Measurements from ENCODE around the gene ABHD17B.
"Not testable (repeated sequence)": the region's sequence is repeated elsewhere in the genome, so short reads cannot be mapped to it uniquely, and the experiment has no call there.

The ABHD17B gene

GRCh38 chr9:71911908-71912335 lies 929 bp upstream of the ABHD17B start:
- DNase-seq: no peak

DNA sequence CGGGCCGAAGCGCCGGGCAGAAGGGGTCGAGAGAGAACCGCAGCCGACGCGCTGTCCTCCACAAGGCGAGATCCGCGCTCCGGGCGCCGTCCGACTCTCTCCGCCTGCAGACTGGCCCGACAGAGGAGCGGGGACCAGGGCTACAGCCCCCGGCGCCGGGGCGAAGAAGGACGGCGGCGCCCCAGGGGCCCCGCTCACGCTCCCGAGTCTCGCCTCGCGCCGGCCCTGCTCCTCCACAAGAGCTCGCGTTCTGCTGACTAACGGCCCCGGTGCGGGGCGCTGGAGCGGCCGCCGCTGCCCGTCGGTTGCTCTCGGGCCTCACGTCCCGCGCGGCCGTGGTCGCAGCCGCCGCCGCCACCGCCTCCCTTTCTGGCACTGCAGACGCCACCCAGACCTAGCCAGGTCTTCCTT lies 338 bp downstream of the ABHD17B start:
- DNase-seq: no peak

DNA sequence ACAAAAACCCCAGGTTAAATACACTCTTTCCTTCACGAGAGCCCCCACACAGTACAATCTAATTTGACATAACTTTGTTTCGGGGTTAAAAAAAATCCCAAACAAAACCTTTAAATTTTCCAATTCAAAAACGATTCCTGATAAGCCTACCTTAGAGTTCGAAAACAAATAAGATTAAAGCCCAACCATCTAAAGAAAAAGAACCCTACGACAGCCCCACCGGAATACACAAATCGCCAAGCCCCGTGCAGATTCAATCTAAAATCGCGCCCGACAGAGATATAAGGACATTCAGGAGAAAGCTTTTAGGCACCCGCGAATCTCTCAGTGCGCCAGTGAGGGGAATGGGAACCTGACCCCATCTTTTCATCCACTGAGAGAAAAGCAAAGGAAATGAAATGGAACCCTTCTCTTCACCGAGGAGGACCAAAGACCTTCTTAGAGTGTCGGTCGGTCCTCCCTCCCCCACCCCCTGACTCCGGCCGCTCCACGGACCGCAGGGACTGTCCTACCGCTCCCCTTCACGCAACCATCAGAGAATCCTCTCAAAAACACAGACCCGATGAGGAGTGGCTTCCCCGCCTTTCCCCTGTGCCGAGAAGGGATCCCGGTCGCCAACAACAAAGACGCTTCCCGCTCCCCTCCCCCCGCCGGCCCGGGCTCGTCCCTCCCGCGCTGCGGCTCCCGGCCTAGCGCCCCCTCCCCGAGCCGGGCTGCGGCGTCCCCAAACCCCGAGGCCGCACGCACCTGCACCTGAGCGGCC lies 925 bp downstream of the ABHD17B start:
- DNase-seq: peak; percentile 31

DNA sequence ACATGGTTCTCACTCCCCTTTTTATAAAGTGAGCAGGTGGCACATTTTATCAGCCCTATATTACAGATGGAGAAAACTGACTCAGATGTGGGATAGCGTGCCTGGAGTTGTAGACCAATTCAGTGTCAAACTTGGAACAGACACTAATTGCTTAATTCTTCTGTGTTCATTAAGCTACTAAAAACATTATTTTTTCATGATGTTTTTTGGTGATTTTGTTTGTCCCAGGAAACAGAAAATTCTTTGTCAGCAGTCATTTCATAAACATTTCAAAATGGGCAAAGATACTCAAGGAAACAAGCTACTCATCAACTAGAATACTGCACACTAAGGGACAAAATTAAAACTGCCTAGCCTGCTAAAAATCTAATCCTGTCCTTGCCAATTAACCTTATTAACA lies 2.2 kb downstream of the ABHD17B start:
- no peak for DNase-seq

GRCh38 chr9:71904076-71904475 lies 6.9 kb downstream of the ABHD17B start:
- no peak for DNase-seq

- no peak for DNase-seq
Observed at GRCh38 chr9:71901695-71902597, 9.0 kb downstream of the ABHD17B start.

GRCh38 chr9:71898756-71899155 lies 12.2 kb downstream of the ABHD17B start:
- not testable (repeated sequence) for DNase-seq

DNA sequence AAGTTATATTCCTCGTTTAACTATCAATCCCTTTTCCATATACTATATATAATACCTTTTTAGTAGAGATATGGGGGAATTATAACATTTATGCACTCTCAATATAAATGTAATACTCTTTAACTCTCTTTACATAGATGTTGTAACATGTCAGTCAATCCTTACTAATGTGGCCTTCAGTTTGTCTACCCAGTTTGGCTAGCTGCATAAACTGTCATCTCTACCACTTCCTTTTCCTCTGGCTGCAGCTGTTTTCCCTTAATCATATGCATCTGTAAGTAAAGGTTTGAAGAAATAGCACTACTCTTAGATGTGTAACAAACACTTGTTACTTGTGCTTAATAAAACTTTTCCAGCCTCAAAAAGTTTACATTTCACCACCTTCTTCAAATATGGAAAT lies 13.4 kb downstream of the ABHD17B start:
- DNase-seq: no peak

GRCh38 chr9:71896761-71897160 lies 14.2 kb downstream of the ABHD17B start:
- no peak for DNase-seq

- no peak for DNase-seq
Observed at GRCh38 chr9:71895955-71896354, 15.0 kb downstream of the ABHD17B start.

- no peak for DNase-seq
Observed at GRCh38 chr9:71895117-71895516, 15.9 kb downstream of the ABHD17B start.

GRCh38 chr9:71891557-71892189 lies 19.3 kb downstream of the ABHD17B start:
- no peak for DNase-seq

GRCh38 chr9:71890042-71890679 lies 20.8 kb downstream of the ABHD17B start:
- no peak for DNase-seq

DNA sequence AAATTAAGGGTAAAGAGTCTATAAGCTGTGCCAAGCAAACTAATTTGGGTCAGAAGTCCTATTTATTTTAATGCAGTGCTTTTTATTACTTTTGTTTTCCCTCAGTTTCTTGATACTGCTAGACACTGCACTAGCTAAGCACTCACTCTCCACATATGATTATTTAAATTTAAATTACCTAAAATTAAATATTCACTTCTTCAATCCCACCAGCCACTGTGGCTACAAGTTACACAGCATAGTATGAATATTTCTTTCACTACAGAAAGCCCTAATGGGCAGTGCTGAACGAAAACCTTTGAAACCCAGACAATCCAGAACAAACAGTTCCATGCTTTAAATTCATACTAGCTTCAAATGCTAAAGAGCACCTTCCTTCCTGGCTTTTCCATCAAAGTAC lies 23.6 kb downstream of the ABHD17B start:
- DNase-seq: no peak

DNA sequence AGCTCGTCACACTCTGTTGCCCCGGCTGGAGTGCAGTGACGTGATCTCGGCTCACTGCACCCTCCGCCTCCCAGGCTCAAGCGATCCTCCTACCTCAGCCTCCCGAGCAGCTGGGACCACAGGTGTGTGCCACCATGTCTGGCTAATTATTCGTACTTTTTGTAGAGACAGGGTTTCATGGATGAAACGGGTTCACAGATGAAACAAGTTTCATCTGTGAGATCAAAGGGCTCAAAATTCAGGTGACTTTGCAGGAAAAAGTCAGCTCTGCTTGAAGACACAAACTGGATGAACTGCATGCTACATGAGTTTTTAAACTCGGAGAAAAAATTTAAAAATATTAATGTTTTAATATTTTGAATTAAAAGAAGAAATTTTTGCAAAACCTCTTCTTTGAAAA lies 24.5 kb downstream of the ABHD17B start:
- DNase-seq: no peak

DNA sequence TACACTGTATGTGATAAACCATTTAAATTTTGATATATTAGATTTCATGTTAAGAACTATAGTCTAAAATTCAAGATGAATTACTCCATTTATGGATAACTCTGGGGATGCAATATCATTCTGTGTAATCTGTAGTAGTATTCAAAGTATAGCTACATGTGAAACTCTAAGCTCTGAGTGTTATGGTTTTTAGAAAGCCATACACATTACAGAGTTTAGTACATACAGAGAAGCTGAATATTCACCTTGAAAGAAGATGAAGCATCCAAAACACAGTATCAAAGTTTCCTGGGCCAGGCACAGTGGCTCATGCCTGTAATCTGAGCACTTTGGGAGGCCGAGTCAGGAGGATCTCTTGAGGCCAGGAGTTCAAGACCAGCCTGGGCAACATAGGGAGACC lies 25.0 kb downstream of the ABHD17B start:
- DNase-seq: no peak

DNA sequence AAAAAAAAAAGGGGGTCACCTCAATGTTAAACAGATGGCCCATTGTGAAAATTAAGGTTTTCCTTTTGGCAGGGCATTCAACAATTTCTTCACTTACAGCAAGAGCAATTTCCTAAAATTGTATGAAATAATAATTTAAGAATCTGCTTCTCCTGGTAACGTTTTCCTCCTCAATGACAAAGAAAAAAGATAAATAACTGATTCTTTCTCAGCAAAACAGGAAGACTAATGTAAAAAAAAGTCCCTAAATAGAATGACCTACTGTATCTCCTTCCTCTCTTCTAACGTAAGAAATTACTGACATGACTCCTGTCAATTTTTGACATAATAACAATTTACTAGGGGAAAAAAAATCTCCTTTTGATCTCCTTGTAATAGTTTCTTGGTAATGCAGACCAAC lies 25.5 kb downstream of the ABHD17B start:
- DNase-seq: no peak

DNA sequence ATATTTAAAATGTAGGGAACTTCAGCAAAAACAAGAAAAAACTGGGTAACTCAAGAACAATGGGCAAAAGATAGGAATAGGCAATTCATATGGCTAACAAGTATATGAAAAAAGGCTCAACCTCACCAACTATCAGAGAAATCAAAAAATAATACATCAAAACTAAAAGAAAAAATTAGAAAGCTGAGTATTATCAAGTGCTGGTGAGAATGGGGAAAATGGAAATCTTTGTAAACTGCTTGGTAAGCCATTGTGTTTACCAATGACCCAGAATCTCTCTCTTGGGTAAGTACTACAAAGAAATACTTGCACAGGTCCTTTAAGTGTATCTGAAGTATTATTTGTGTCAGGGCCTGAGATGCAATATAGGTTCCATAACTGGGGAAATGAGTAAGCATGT lies 27.0 kb downstream of the ABHD17B start:
- no peak for DNase-seq

- no peak for DNase-seq
Observed at GRCh38 chr9:71879644-71880174, 31.3 kb downstream of the ABHD17B start.

- no peak for DNase-seq
Observed at GRCh38 chr9:71878327-71879274, 32.4 kb downstream of the ABHD17B start.

DNA sequence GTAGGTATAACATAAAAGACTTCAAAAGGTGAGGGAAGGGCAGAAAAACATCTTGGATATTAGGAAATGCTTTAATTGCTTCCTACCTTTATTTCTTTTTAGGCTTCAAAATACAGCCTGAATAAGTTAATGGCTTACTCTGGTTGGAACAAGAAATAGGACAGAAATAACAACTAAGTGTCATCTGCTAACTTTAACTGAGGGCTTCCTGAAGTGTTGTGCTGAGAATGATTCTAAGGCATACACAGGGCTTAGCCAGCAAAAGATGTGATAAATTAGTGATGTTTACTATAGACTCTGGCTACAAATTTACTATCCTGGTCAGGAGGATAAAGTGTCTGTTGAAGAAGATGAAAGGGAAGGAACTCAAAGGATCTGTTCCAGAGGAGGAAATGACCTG lies 34.2 kb downstream of the ABHD17B start:
- no peak for DNase-seq

DNA sequence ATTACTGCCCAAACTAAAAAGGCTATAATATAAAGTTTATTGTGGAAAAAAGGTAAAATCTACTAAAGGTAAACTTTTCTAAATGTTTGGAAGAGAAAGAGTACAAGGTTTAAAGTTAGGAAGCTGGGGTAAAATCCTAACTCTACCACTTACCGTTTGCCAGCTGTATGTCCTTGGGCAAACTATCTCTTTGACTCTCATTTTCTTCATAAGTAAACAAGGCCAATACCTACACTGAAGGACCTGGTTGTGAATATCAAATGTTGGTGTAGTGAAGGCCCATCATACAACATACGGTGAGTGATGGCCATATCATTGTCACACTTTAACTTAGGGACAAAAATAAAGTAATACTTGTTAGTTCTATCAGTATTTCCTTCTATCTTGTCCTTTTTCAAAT lies 34.9 kb downstream of the ABHD17B start:
- no peak for DNase-seq
